Mesendoderm (in vitro differentiated cells): ENCODE results near the gene PXK.
"Not testable (repeated sequence)": the region's sequence is repeated elsewhere in the genome, so short reads cannot be mapped to it uniquely, and the experiment has no call there.

Experiments
- DNase-seq: peaks from one replicate; pipeline ENCODE4 v3.0.0; 2013
- H2AK5ac ChIP-seq: 2 replicates; pipeline ENCODE4 v1.6.1; 2013; ENCODE audit warnings: low read length, inconsistent platforms
- H2BK120ac ChIP-seq: 2 replicates; pipeline ENCODE4 v1.6.1; 2013; ENCODE audit warnings: low read depth, mild to moderate bottlenecking, low read length, moderate library complexity, mixed read lengths
- H2BK15ac ChIP-seq: replicated peaks from 2 replicates; pipeline ENCODE4 v1.6.1; 2013; ENCODE audit warnings: low read depth, mild to moderate bottlenecking, moderate library complexity
- H2BK5ac ChIP-seq: 2 replicates; pipeline ENCODE4 v1.6.1; 2013; ENCODE audit warnings: low read length, inconsistent platforms
- H3K18ac ChIP-seq: 2 replicates; pipeline ENCODE4 v1.6.1; 2013; ENCODE audit warnings: mild to moderate bottlenecking, low read length, mixed read lengths
- H3K23ac ChIP-seq: one replicate; pipeline ENCODE4 v1.6.1; 2013; ENCODE audit warnings: low read length
- H3K27ac ChIP-seq: 2 replicates; pipeline ENCODE4 v1.5.1; 2013; ENCODE audit warnings: low read depth, mild to moderate bottlenecking, inconsistent platforms, low read length, moderate library complexity
- H3K27me3 ChIP-seq: 2 replicates; pipeline ENCODE4 v1.6.1; 2013; ENCODE audit warnings: low read length, control low read depth, mild to moderate bottlenecking, inconsistent platforms; ENCODE audit not compliant: insufficient read depth, poor library complexity
- H3K36me3 ChIP-seq: 2 replicates; pipeline ENCODE4 v1.6.1; 2013; ENCODE audit warnings: low read length, inconsistent platforms; ENCODE audit not compliant: control insufficient read depth, insufficient read depth
- H3K4ac ChIP-seq: one replicate; pipeline ENCODE4 v1.6.1; 2013; ENCODE audit warnings: low read depth, mild to moderate bottlenecking, low read length, moderate library complexity
- H3K4me1 ChIP-seq: 2 replicates; pipeline ENCODE4 v1.6.1; 2013; ENCODE audit warnings: low read depth, low read length, inconsistent platforms; ENCODE audit not compliant: control insufficient read depth
- H3K4me2 ChIP-seq: 2 replicates; pipeline ENCODE4 v1.6.1; 2013; ENCODE audit warnings: low read length
- H3K4me3 ChIP-seq: 2 replicates; pipeline ENCODE4 v1.5.1; 2013; ENCODE audit warnings: mild to moderate bottlenecking, low read length
- H3K56ac ChIP-seq: one replicate; pipeline ENCODE4 v1.6.1; 2013; ENCODE audit warnings: low read length
- H3K79me1 ChIP-seq: 2 replicates; pipeline ENCODE4 v1.6.1; 2013; ENCODE audit warnings: low read length, inconsistent platforms
- H3K79me2 ChIP-seq: 2 replicates; pipeline ENCODE4 v1.6.1; 2013; ENCODE audit warnings: mild to moderate bottlenecking, low read length; ENCODE audit not compliant: control insufficient read depth, insufficient read depth
- H3K9ac ChIP-seq: 2 replicates; pipeline ENCODE4 v1.6.1; 2013; ENCODE audit warnings: low read length, inconsistent platforms
- H4K5ac ChIP-seq: one replicate; pipeline ENCODE4 v1.6.1; 2013; ENCODE audit warnings: low read length
- H4K8ac ChIP-seq: one replicate; pipeline ENCODE4 v1.6.1; 2013; ENCODE audit warnings: low read depth, mild to moderate bottlenecking, control low read depth, low read length, moderate library complexity
- WGBS: extraction: QIAGEN DNeasy Blood & Tissue Kit; methylation state at CpG from one replicate; pipeline ENCODE4 v1.1.7; 2013; ENCODE audit warnings: low lambda C conversion rate, missing lambda C conversion rate; ENCODE audit not compliant: insufficient coverage; ENCODE audit errors: extremely low coverage; 5-methylcytosine and 5-hydroxymethylcytosine counted together

The PXK gene

DNA sequence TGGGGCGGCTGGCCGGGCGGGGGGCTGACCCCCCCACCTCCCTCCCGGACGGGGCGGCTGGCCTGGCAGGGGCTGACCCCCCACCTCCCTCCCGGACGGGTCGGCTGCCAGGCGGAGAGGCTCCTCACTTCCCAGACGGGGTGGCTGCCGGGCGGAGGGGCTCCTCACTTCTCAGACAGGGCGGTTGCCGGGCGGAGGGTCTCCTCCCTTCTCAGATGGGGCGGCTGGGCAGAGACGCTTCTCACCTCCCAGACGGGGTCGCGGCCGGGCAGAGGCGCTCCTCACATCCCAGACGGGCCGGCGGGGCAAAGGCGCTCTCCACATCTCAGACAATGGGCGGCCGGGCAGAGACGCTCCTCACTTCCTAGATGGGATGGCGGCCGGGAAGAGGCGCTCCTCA lies 42.2 kb upstream of the PXK start:
- not testable (repeated sequence) for H2BK15ac ChIP-seq, H3K9ac ChIP-seq, H3K79me2 ChIP-seq, H3K79me1 ChIP-seq, H3K27ac ChIP-seq, H4K8ac ChIP-seq, H2BK5ac ChIP-seq, H2AK5ac ChIP-seq, H3K4me1 ChIP-seq, H3K4me2 ChIP-seq, H3K4me3 ChIP-seq, H3K56ac ChIP-seq, H2BK120ac ChIP-seq, H3K36me3 ChIP-seq, H3K18ac ChIP-seq, DNase-seq, H3K27me3 ChIP-seq, H3K4ac ChIP-seq, H3K23ac ChIP-seq, H4K5ac ChIP-seq
- no CpG with 5 or more reads among the region's 33 CpGs for WGBS

- Histone ChIP-seq H3K79me2 (no peaks in the 10 kb centered on the region), H3K4me3 (no peak overlapping the region), H2BK15ac (no peak overlapping the region), H3K4me2 (no peak overlapping the region), H4K8ac (no peak overlapping the region), H3K18ac (no peak overlapping the region), H3K27me3 (no peaks in the 10 kb centered on the region), H3K4ac (no peak overlapping the region), H2BK120ac (no peak overlapping the region), H3K56ac (no peak overlapping the region), H2BK5ac (no peak overlapping the region), H3K79me1 (no peaks in the 10 kb centered on the region), H3K9ac (no peak overlapping the region), H3K23ac (no peak overlapping the region), H2AK5ac (no peak overlapping the region), H3K4me1 (no peaks in the 10 kb centered on the region), H4K5ac (no peak overlapping the region), H3K36me3 (no peaks in the 10 kb centered on the region), H3K27ac (no peak overlapping the region)
- DNase-seq = no peak
- no CpG with 5 or more reads among the region's 9 CpGs for WGBS
These were observed 40.9 kb upstream of the PXK start for GRCh38 chr3:58291671-58292338.

- H2BK15ac ChIP-seq = no peak overlapping the region
- no peak overlapping the region for H3K27ac ChIP-seq
- no peak overlapping the region for H2AK5ac ChIP-seq
- WGBS = no CpG with 5 or more reads among the region's 10 CpGs
- H3K27me3 ChIP-seq = no peaks in the 10 kb centered on the region
- no peak overlapping the region for H3K4me3 ChIP-seq
- no peak overlapping the region for H3K4me2 ChIP-seq
- no peak overlapping the region for H3K23ac ChIP-seq
- no peak overlapping the region for H2BK5ac ChIP-seq
- H4K5ac ChIP-seq = no peak overlapping the region
- no peak overlapping the region for H2BK120ac ChIP-seq
- H3K79me1 ChIP-seq = no peaks in the 10 kb centered on the region
- no peak for DNase-seq
- H3K36me3 ChIP-seq = no peaks in the 10 kb centered on the region
- H3K79me2 ChIP-seq = no peaks in the 10 kb centered on the region
- no peak overlapping the region for H3K18ac ChIP-seq
- no peak overlapping the region for H3K56ac ChIP-seq
- H3K4ac ChIP-seq = no peak overlapping the region
- H3K4me1 ChIP-seq = no peaks in the 10 kb centered on the region
- no peak overlapping the region for H4K8ac ChIP-seq
- no peak overlapping the region for H3K9ac ChIP-seq
These were observed 39.8 kb upstream of the PXK start for GRCh38 chr3:58292866-58293265.

- no peak overlapping the region for H2BK120ac ChIP-seq
- H4K8ac ChIP-seq = no peak overlapping the region
- no peak overlapping the region for H3K4me2 ChIP-seq
- H3K4me1 ChIP-seq = no peaks in the 10 kb centered on the region
- H2AK5ac ChIP-seq = no peak overlapping the region
- H3K23ac ChIP-seq = no peak overlapping the region
- no peak overlapping the region for H2BK15ac ChIP-seq
- H3K9ac ChIP-seq = no peak overlapping the region
- DNase-seq = no peak
- H3K4me3 ChIP-seq = no peak overlapping the region
- no peaks in the 10 kb centered on the region for H3K79me2 ChIP-seq
- H3K36me3 ChIP-seq = no peaks in the 10 kb centered on the region
- H2BK5ac ChIP-seq = no peak overlapping the region
- no peaks in the 10 kb centered on the region for H3K27me3 ChIP-seq
- no peak overlapping the region for H3K4ac ChIP-seq
- H4K5ac ChIP-seq = no peak overlapping the region
- no peaks in the 10 kb centered on the region for H3K79me1 ChIP-seq
- H3K27ac ChIP-seq = no peak overlapping the region
- no peak overlapping the region for H3K56ac ChIP-seq
- H3K18ac ChIP-seq = no peak overlapping the region
- no CpG with 5 or more reads among the region's 9 CpGs for WGBS
These were observed 39.2 kb upstream of the PXK start for GRCh38 chr3:58293516-58293915.

- Histone ChIP-seq H4K8ac (no peak overlapping the region), H3K9ac (no peak overlapping the region), H3K27ac (no peak overlapping the region), H3K4me1 (no peaks in the 10 kb centered on the region), H3K4me2 (no peak overlapping the region), H3K18ac (no peak overlapping the region), H3K79me2 (no peaks in the 10 kb centered on the region), H3K4ac (no peak overlapping the region), H2BK120ac (no peak overlapping the region), H3K36me3 (no peaks in the 10 kb centered on the region), H4K5ac (no peak overlapping the region), H2BK15ac (no peak overlapping the region), H3K4me3 (no peak overlapping the region), H3K27me3 (no peaks in the 10 kb centered on the region), H3K79me1 (no peaks in the 10 kb centered on the region), H3K23ac (no peak overlapping the region), H2BK5ac (no peak overlapping the region), H2AK5ac (no peak overlapping the region), H3K56ac (no peak overlapping the region)
- WGBS = no CpG with 5 or more reads among the region's 5 CpGs
- no peak for DNase-seq
These were observed 36.4 kb upstream of the PXK start for GRCh38 chr3:58296269-58296668.

DNA sequence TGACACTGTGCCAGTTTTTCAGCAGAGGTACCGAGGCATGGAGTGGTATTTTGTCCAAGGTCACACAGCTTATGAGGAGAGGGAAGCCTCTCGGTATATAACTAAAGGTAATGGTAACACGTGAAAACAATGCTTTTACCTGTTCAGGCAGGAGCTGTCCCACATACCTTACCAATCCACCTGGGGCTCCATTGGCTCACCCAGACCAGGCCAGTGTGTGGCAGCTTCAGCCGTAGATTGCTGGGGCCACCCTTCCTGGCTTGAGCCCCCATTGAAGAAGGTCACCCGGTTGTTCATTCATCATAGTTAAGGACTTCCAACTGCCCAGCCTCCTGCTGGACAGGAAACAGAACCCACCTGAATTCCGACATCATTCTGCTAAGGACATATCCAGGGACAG lies 35.8 kb upstream of the PXK start:
- no peak for DNase-seq
- Histone ChIP-seq H3K4me1 (no peaks in the 10 kb centered on the region), H3K23ac (no peak overlapping the region), H3K9ac (no peak overlapping the region), H3K27ac (no peak overlapping the region), H3K56ac (no peak overlapping the region), H2AK5ac (no peak overlapping the region), H3K4ac (no peak overlapping the region), H2BK15ac (no peak overlapping the region), H3K79me1 (no peaks in the 10 kb centered on the region), H3K18ac (no peak overlapping the region), H3K36me3 (no peaks in the 10 kb centered on the region), H4K5ac (no peak overlapping the region), H2BK5ac (no peak overlapping the region), H3K4me3 (no peak overlapping the region), H3K4me2 (no peak overlapping the region), H3K79me2 (no peaks in the 10 kb centered on the region), H3K27me3 (no peaks in the 10 kb centered on the region), H2BK120ac (no peak overlapping the region), H4K8ac (no peak overlapping the region)
- WGBS = no CpG with 5 or more reads among the region's 6 CpGs
